Suprapubic skin (tissue), 3 donors: Measurements from ENCODE around the gene GAL3ST2.
"Not testable (repeated sequence)": the region's sequence is repeated elsewhere in the genome, so short reads cannot be mapped to it uniquely, and the experiment has no call there.

Experiments used
- CTCF ChIP-seq, 2 donors: fragments of 200-600 bp in 1 of 2; fragments of 450-650 bp in 1 of 2; sonication (generic) in 1 of 2; IDR thresholded peaks; one replicate each; pipeline ENCODE4 v1.5.1; 2016 to 2019; ENCODE audit warnings: antibody characterized with exemption in 2 of 2, mild to moderate bottlenecking in 1 of 2, moderate library complexity in 1 of 2
- EP300 ChIP-seq: sonication (generic); formaldehyde crosslinking; IDR thresholded peaks from one replicate; pipeline ENCODE4 v1.6.1; 2017; ENCODE audit warnings: antibody characterized with exemption
- POLR2A ChIP-seq, 2 donors: fragments of 450-650 bp; IDR thresholded peaks; one replicate each; pipeline ENCODE4 v1.6.1; 2017; ENCODE audit warnings: antibody characterized with exemption in 2 of 2, mild to moderate bottlenecking in 2 of 2, moderate library complexity in 2 of 2

- TF ChIP-seq CTCF (IDR thresholded peaks at IDR 0.05); POLR2A (IDR thresholded peaks at IDR 0.05); EP300: not testable (repeated sequence)
Observed at GRCh38 chr2:241759893-241760292, 16.7 kb upstream of the GAL3ST2 start.
